Liver (tissue), 9 donors: ENCODE measurements around the gene EIF1AD. TPM values are rescaled to one million over a fixed set of nuclear protein-coding genes. Genes with fewer than 3 reads are reported as not detected.

ENCODE experiments used
- DNase-seq: peaks from one replicate; pipeline ENCODE4 v3.0.0-alpha.2; 2017; ENCODE audit warnings: low spot score
- H3K27ac ChIP-seq, 2 donors: one replicate each; pipeline ENCODE4 v1.7.0; 2013; ENCODE audit warnings: inconsistent platforms in 2 of 2, low read length in 2 of 2, control low read depth in 1 of 2, low read depth in 1 of 2, mild to moderate bottlenecking in 1 of 2
- H3K27me3 ChIP-seq, 4 donors: one replicate each; pipeline versions ENCODE4 v1.6.1 to v1.7.0; 2013; ENCODE audit warnings: low read length in 3 of 4, inconsistent platforms in 1 of 4, mild to moderate bottlenecking in 1 of 4, moderate library complexity in 1 of 4; ENCODE audit not compliant: control insufficient read depth in 4 of 4, insufficient read depth in 4 of 4
- H3K36me3 ChIP-seq, 4 donors: one replicate each; pipeline versions ENCODE4 v1.6.1 to v1.7.0; 2013; ENCODE audit warnings: low read length in 3 of 4, mild to moderate bottlenecking in 3 of 4, low read depth in 1 of 4, moderate library complexity in 1 of 4; ENCODE audit not compliant: control insufficient read depth in 4 of 4, insufficient read depth in 3 of 4
- H3K4me1 ChIP-seq, 4 donors: one replicate each; pipeline versions ENCODE4 v1.6.1 to v1.7.0; 2013; ENCODE audit warnings: low read length in 3 of 4, mild to moderate bottlenecking in 3 of 4, moderate library complexity in 1 of 4; ENCODE audit not compliant: control insufficient read depth in 4 of 4, insufficient read depth in 4 of 4
- H3K4me3 ChIP-seq, 3 donors: one replicate each; pipeline versions ENCODE4 v1.6.1 to v1.7.0; 2013; ENCODE audit warnings: low read length in 3 of 3, control low read depth in 1 of 3, low read depth in 1 of 3, mild to moderate bottlenecking in 1 of 3
- H3K9ac ChIP-seq, 2 donors: one replicate each; pipeline ENCODE4 v1.7.0; 2013; ENCODE audit warnings: low read length in 2 of 2, mild to moderate bottlenecking in 2 of 2, moderate library complexity in 2 of 2, control low read depth in 1 of 2, low read depth in 1 of 2
- H3K9me3 ChIP-seq, 4 donors: one replicate each; pipeline versions ENCODE4 v1.6.1 to v1.7.0; 2013; ENCODE audit warnings: low read length in 3 of 4; ENCODE audit not compliant: control insufficient read depth in 4 of 4
- FOXA1 ChIP-seq: IDR thresholded peaks from 2 replicates; pipeline ENCODE4 v1.6.1; 2016; ENCODE audit warnings: antibody characterized with exemption
- FOXA2 ChIP-seq: IDR thresholded peaks from 2 replicates; pipeline ENCODE4 v1.6.1; 2016; ENCODE audit warnings: antibody characterized with exemption
- GABPA ChIP-seq, 2 donors: IDR thresholded peaks in 1 of 2; conservative IDR thresholded peaks in 1 of 2; 2 replicates each; pipeline ENCODE4 v1.6.1; 2016; ENCODE audit warnings: antibody characterized with exemption in 2 of 2, mild to moderate bottlenecking in 1 of 2, moderate library complexity in 1 of 2
- HNF4G ChIP-seq: IDR thresholded peaks from 2 replicates; pipeline ENCODE4 v1.6.1; 2016; ENCODE audit warnings: antibody characterized with exemption
- JUND ChIP-seq, 2 donors: IDR thresholded peaks; 2 replicates each; pipeline ENCODE4 v1.6.1; 2016; ENCODE audit warnings: antibody characterized with exemption in 2 of 2
- MAX ChIP-seq: IDR thresholded peaks from 2 replicates; pipeline ENCODE4 v1.6.1; 2016; ENCODE audit warnings: antibody characterized with exemption
- REST ChIP-seq: IDR thresholded peaks from 2 replicates; pipeline ENCODE4 v1.6.1; 2016; ENCODE audit warnings: antibody characterized with exemption, mild to moderate bottlenecking
- TAF1 ChIP-seq: conservative IDR thresholded peaks from 2 replicates; pipeline ENCODE4 v1.6.1; 2016; ENCODE audit warnings: antibody characterized with exemption, mild to moderate bottlenecking
- ZBTB33 ChIP-seq: IDR thresholded peaks from 2 replicates; pipeline ENCODE4 v1.6.1; 2016; ENCODE audit warnings: antibody characterized with exemption
- WGBS: extraction: QIAGEN DNeasy Blood & Tissue Kit; methylation state at CpG from one replicate; pipeline ENCODE4 v1.1.7; 2013; 5-methylcytosine and 5-hydroxymethylcytosine counted together
- polyA plus RNA-seq, 2 donors: library from polyadenylated mRNA; stranded (reverse) in 1 of 2; unstranded in 1 of 2; fragments of 200-250 nt in 1 of 2; fragments of >200 nt in 1 of 2; fragmentation: Nextera tagmentation in 1 of 2; extraction: Ambion mirVana in 1 of 2; gene quantifications; one replicate each; pipeline versions ENCODE4 v1.2.1 to v1.2.3, GENCODE V29; 2013 to 2015
- total RNA-seq, 2 donors: library from RNA; depleted of rRNA; stranded (reverse); fragments of >200 nt; gene quantifications; one replicate each; pipeline ENCODE4 v1.2.3, GENCODE V29; 2014
- TF ChIP-seq, protein P1 (sequence below): IDR thresholded peaks from 2 replicates; pipeline ENCODE4 v1.6.1; 2016; ENCODE audit warnings: antibody characterized with exemption
- donor health status: healthy.
- donor health status: healthy.
- donor health status: healthy.
- donor health status: healthy.
- donor health status: healthy.

Gene EIF1AD
- total and polyA plus RNA-seq, 4 donors: 6.3 to 18.2 (median 14.2) TPM

DNA sequence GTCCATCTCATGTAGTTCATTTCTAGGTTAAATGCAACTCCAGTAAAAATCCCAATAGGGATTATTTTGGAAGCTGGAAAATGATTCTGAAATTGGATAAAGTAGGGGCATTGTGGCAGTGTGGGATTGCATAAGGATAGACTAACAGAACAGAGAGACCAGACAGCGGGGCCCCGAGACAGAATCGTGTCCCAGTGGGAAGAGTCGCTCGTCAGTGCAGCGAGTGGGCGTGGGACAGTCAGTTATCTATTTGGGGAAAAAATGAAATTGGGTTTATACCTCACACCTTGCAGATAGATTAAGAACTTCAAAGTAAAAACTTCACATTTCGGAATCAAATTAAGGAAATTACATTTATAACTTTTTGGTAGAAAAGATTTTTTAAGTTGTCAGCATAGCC, 29.8 kb downstream of the EIF1AD start:
- peaks cover 10 to 50% (median 24%) of the 10 kb centered on the region in 4 donors for H3K36me3 ChIP-seq
- 98% methylated on average over 8 of the region's 8 CpGs for whole genome bisulfite sequencing
- H3K9me3 ChIP-seq: no peaks in the 10 kb centered on the region

More for the DNA sequence above, 29.8 kb downstream of the EIF1AD start:
- Histone ChIP-seq H3K4me3 (no peak overlapping the region), H3K27me3 (no peaks in the 10 kb centered on the region), H3K4me1 (no peaks in the 10 kb centered on the region), H3K27ac (no peak overlapping the region), H3K9ac (no peak overlapping the region)
- TF ChIP-seq HNF4G (no peak), REST (no peak), TAF1 (no peak), ZBTB33 (no peak), JUND (IDR thresholded peaks at IDR 0.05) (no peak), FOXA2 (no peak), FOXA1 (no peak), GABPA (IDR thresholded peaks at IDR 0.05 in 1 of 2, conservative IDR thresholded peaks at IDR 0.05 in 1 of 2) (no peak), MAX (no peak)
- TF ChIP-seq, protein P1, sequence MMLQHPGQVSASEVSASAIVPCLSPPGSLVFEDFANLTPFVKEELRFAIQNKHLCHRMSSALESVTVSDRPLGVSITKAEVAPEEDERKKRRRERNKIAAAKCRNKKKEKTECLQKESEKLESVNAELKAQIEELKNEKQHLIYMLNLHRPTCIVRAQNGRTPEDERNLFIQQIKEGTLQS: no peak
- no peak for DNase-seq
